Measurements from ENCODE around the gene SLITRK5.

DNA sequence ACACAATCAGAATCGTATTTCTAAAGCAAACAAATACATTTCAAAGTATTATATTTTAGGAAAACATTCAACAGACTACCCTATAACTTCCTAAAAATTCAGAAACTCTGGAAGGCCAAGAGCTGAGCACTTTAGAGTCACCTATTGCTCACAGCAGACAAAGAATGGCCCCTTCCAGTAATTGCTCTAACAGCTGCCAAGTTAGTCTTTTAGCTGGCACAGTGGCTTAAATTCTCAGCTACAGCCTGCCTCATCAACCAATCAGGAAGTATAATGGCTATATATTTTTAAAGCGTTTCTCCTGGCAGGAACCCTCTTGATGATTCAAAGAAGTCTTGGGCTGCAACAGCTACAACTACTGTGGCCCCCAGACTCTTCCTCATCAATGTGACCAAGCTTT lies 14.9 kb upstream of the SLITRK5 start:
- TF ChIP-seq, protein P1, sequence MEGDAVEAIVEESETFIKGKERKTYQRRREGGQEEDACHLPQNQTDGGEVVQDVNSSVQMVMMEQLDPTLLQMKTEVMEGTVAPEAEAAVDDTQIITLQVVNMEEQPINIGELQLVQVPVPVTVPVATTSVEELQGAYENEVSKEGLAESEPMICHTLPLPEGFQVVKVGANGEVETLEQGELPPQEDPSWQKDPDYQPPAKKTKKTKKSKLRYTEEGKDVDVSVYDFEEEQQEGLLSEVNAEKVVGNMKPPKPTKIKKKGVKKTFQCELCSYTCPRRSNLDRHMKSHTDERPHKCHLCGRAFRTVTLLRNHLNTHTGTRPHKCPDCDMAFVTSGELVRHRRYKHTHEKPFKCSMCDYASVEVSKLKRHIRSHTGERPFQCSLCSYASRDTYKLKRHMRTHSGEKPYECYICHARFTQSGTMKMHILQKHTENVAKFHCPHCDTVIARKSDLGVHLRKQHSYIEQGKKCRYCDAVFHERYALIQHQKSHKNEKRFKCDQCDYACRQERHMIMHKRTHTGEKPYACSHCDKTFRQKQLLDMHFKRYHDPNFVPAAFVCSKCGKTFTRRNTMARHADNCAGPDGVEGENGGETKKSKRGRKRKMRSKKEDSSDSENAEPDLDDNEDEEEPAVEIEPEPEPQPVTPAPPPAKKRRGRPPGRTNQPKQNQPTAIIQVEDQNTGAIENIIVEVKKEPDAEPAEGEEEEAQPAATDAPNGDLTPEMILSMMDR (IDR thresholded peaks at IDR 0.05; ENCODE audit: low read depth, low read length): no peak
- no peak for TF ChIP-seq EZH2phosphoT487 (IDR thresholded peaks at IDR 0.05; ENCODE audit: low read depth)

Measured in OCI-LY3 (cell line).